Activated CD8-positive, alpha-beta memory T cell treated with anti-CD3 and anti-CD28 coated beads, Interleukin-2, amount 50 U/mL, for 48 hours (primary cell): ENCODE data around the gene SNX17.
"Not testable (repeated sequence)": the region's sequence is repeated elsewhere in the genome, so short reads cannot be mapped to it uniquely, and the experiment has no call there.

ENCODE experiments used
- DNase-seq: peaks from one replicate; pipeline ENCODE4 v3.0.0-alpha.2; 2020

SNX17 gene

GRCh38 chr2:27400348-27401135, 30.1 kb downstream of the SNX17 start:
- DNase-seq = no peak

GRCh38 chr2:27407798-27408491, 37.5 kb downstream of the SNX17 start:
- no peak for DNase-seq

GRCh38 chr2:27408601-27409320, 38.3 kb downstream of the SNX17 start:
- no peak for DNase-seq

- DNase-seq = peak; percentile 99
These were observed 39.1 kb downstream of the SNX17 start, which contains the start of gene PPM1G for GRCh38 chr2:27409321-27410073. Gene PPM1G (minus strand): TSS chr2:27409591. CDS start chr2:27409422, 169 bp downstream.

DNA sequence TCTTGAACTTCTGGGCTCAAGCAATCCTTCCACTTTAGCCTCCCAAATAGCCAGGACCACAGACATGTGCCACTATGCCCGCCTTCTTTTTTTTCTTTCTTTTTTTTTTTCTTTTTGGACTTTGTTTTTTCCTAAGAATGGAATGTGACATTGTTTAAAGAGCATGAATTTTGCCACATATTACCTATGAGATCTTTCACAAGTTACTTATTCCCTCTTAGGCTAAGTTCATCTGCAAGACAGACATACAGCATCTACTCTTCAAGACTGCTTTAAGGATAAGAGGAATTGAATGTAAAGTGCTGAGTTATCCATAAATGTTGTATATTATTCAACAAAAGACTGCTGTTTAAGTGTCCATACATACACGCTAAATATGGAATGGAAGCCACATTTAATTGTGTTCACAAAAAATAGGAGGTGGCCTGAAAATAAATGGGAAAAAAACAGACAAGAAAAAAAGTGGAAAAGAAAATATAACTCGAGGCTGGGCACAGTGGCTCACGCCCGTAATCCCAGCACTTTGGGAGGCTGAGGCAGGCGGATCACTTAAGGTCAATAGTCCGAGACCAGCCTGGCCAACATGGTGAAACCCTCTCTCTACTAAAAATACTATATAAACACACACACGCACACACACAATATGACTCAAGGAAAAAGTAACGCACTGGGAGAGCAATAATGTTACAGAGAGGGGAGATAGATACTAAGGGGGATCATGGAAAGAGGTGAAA, 42.2 kb downstream of the SNX17 start:
- DNase-seq = no peak

DNA sequence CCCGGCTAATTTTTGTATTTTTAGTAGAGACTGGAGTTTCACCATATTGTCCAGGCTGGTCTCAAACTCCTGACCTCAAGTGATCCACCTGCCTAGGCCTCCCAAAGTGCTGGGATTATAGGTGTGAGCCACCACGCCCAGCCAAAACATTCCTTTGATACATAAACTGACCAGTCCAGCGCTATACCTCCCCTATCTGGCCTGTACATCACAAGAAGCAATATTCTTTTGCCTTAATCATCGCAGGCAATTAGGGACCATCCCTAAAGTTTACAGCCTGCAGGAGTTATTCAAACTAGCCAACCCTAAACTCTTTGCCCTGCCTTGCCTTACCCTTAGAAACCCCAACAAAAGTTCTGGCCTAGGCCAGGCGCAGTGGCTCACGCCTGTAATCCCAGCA, 45.7 kb downstream of the SNX17 start:
- no peak for DNase-seq

- DNase-seq = no peak
These were observed 50.6 kb downstream of the SNX17 start for GRCh38 chr2:27420996-27421395.

DNA sequence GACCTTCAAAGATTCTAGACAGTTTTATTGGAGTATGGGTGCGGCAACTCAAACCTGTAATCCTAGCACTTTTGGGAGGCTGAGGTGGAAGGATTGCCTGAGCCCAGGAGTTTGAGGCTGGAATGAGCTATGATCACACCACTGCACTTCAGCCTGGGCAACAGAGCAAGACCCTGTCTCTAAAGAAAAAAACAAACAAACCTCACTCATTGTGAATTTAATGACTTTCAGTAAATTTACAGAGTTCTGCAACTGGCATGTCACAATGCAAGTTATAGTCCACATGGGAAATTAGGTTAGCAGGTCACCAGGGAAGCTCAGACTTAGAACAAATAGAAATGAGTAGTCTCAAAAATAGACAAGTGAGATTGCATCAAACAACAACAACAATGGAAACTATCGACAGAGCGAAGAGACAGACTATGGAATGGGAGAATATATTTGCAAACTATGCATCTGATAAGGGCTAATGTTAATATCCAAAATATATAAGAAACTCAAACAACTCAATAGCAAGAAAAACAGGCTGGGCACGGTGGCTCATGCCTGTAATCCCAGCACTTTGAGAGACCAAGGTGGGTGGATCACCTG, 51.3 kb downstream of the SNX17 start:
- peak; percentile 8 for DNase-seq

DNA sequence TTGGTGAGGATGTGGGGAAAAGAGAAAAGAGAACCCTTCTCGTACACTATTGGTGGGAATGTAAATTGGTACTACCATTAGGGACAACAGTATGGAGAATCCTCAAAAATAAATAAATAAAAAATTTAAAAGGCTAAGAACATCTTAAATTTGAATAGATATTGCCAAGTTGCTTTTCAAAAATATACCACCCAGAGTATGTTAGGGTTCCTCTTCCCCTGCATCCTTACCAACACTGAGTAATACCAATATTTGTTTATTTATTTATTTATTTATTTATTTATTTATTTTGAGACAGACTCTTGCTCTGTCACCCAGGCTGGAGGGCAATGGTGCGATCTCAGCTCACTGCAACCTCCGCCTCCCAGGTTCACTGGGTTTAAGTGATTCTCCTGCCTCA, 52.5 kb downstream of the SNX17 start:
- no peak for DNase-seq

DNA sequence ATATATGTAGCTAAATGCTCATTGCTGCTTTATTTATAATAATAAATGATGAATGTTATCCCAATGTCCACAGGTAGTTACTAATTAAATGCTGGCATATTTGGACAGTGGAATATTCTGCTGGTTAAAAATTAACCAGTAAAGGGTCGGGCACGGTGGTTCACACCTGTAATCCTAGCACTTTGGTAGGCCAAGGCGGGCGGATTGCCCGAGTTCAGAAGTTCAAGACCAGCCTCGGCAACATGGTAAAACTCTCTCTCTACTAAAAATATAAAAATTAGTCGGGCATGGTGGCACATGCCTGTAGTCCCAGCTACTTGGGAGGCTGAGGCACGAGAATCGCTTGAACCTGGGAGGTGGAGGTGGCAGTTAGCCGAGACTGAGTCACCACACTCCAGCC, 54.6 kb downstream of the SNX17 start:
- DNase-seq = not testable (repeated sequence)
